HG03175 (cell line): ENCODE measurements around the gene RNF19B.

ENCODE experiments used
- ATAC-seq: cut with Tn5 transposase; IDR thresholded peaks from one replicate; pipeline ENCODE4 v1.9.1; 2021; ENCODE audit warnings: mild to moderate bottlenecking, moderate library complexity; ENCODE audit not compliant: unreplicated experiment

Gene RNF19B

GRCh38 chr1:32891241-32891570 lies 73.4 kb downstream of the RNF19B start:
- no peak for ATAC-seq

GRCh38 chr1:32890516-32891240 lies 73.9 kb downstream of the RNF19B start:
- ATAC-seq: no peak

GRCh38 chr1:32889731-32890278 lies 74.8 kb downstream of the RNF19B start:
- no peak for ATAC-seq

- ATAC-seq: no peak
These were observed 75.8 kb downstream of the RNF19B start for GRCh38 chr1:32888677-32889420.

GRCh38 chr1:32888134-32888533 lies 76.5 kb downstream of the RNF19B start:
- no peak for ATAC-seq

- no peak for ATAC-seq
These were observed 77.0 kb downstream of the RNF19B start for GRCh38 chr1:32887623-32888022.

- no peak for ATAC-seq
These were observed 77.7 kb downstream of the RNF19B start for GRCh38 chr1:32886828-32887414.
